ENCODE results near the gene CTBP1. TPM values are rescaled to one million over a fixed set of nuclear protein-coding genes. Genes with fewer than 3 reads are reported as not detected.

Gene CTBP1
- total and polyA plus RNA-seq, 9 of the 15 experiments (the other 6 are each of a cell fraction or from before 2014, with no cell fraction given): 14.5 to 162 (median 68.2) TPM

GRCh38 chr4:1248245-1249147, at the start of gene CTBP1 (continued):
- no peak for TF ChIP-seq HES1 (IDR thresholded peaks at IDR 0.05; ENCODE audit: low read depth)
- TF ChIP-seq MAFK (IDR thresholded peaks at IDR 0.05; ENCODE audit: low read length): no peak
- TF ChIP-seq HOXB6 (CRISPR knock-in tag; IDR thresholded peaks at IDR 0.05; ENCODE audit: borderline replicate concordance): no peak
- no peak for TF ChIP-seq CBX8 (IDR thresholded peaks at IDR 0.05; ENCODE audit: borderline replicate concordance, extremely low read depth, low read depth, low read length, poor library complexity, severe bottlenecking)
- TF ChIP-seq C11orf30 (IDR thresholded peaks at IDR 0.05; ENCODE audit: low read depth): no peak
- no peak for TF ChIP-seq ZNF232 (CRISPR knock-in tag; IDR thresholded peaks at IDR 0.05)
- TF ChIP-seq CREM (IDR thresholded peaks at IDR 0.05; ENCODE audit: low read depth): peak; percentile 21; the same call in 1 of the 2 replicates
- no peak for TF ChIP-seq MAX (CRISPR knock-in tag; IDR thresholded peaks at IDR 0.05)
- TF ChIP-seq ZNF644 (tag; IDR thresholded peaks at IDR 0.05; ENCODE audit: low read depth): peak; percentile 97
- TF ChIP-seq KLF10 (CRISPR knock-in tag; IDR thresholded peaks at IDR 0.05): no peak
- TF ChIP-seq ZHX1 (conservative IDR thresholded peaks at IDR 0.05; ENCODE audit: low read length): no peak
- no peak for TF ChIP-seq MBD2 (IDR thresholded peaks at IDR 0.05; ENCODE audit: borderline replicate concordance, low read depth)
- TF ChIP-seq CBX2 (IDR thresholded peaks at IDR 0.05; ENCODE audit: insufficient read depth, low read length, poor library complexity, severe bottlenecking): no peak
- TF ChIP-seq, protein P1, sequence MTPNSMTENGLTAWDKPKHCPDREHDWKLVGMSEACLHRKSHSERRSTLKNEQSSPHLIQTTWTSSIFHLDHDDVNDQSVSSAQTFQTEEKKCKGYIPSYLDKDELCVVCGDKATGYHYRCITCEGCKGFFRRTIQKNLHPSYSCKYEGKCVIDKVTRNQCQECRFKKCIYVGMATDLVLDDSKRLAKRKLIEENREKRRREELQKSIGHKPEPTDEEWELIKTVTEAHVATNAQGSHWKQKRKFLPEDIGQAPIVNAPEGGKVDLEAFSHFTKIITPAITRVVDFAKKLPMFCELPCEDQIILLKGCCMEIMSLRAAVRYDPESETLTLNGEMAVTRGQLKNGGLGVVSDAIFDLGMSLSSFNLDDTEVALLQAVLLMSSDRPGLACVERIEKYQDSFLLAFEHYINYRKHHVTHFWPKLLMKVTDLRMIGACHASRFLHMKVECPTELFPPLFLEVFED (CRISPR knock-in tag; conservative IDR thresholded peaks at IDR 0.05): no peak
- peak; percentile 4; the same call in 1 of the 2 replicates for TF ChIP-seq ZNF263 (CRISPR knock-in tag; IDR thresholded peaks at IDR 0.05; ENCODE audit: borderline replicate concordance)
- peak; percentile 67; the same call in 1 of the 2 replicates for TF ChIP-seq E2F3 (CRISPR knock-in tag; IDR thresholded peaks at IDR 0.05)
- TF ChIP-seq DIDO1 (tag; IDR thresholded peaks at IDR 0.05; ENCODE audit: low read depth): no peak
- TF ChIP-seq NR3C1 (CRISPR knock-in tag; IDR thresholded peaks at IDR 0.05): 0 out of 2 replicates have a peak, but pooled peaks have one; percentile 54
- TF ChIP-seq, protein P2, sequence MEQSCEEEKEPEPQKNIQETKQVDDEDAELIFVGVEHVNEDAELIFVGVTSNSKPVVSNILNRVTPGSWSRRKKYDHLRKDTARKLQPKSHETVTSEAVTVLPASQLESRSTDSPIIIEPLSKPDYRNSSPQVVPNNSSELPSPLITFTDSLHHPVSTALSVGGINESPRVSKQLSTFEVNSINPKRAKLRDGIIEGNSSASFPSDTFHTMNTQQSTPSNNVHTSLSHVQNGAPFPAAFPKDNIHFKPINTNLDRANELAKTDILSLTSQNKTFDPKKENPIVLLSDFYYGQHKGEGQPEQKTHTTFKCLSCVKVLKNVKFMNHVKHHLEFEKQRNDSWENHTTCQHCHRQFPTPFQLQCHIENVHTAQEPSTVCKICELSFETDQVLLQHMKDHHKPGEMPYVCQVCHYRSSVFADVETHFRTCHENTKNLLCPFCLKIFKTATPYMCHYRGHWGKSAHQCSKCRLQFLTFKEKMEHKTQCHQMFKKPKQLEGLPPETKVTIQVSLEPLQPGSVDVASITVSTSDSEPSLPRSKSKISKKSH (CRISPR knock-in tag; IDR thresholded peaks at IDR 0.05): no peak
- no peak for TF ChIP-seq CBFA2T3 (IDR thresholded peaks at IDR 0.05)
- TF ChIP-seq ZNF354B (CRISPR knock-in tag; IDR thresholded peaks at IDR 0.05): no peak

All from K562 (cell line).